SK-N-SH (cell line): ENCODE results near the gene HDHD5. TPM values are rescaled to one million over a fixed set of nuclear protein-coding genes. Genes with fewer than 3 reads are reported as not detected.
A peak's percentile ranks its signal among the peaks of the same experiment; 100 is the strongest.

Experiments used
- CTCF ChIA-PET: fragments of 300-600, 350-600 bp; formaldehyde crosslinking; extraction: SDS; loops from one replicate; lab custom pipeline; 2021; lab: Yijun Ruan, JAX
- POLR2A ChIA-PET: fragments of 350-600 bp; sonication (Branson Sonifier 250); formaldehyde crosslinking; extraction: SDS; loops from one replicate; lab custom pipeline; 2020; ENCODE audit warnings: antibody characterized with exemption, inconsistent platforms; lab: Yijun Ruan, JAX
- DNase-seq: peaks from one replicate; pipeline ENCODE4 v3.0.0; 2012
- H2AFZ ChIP-seq: fragments of 200-600 bp; sonication (generic); 2 replicates; pipeline ENCODE4 v1.8.1; 2016; ENCODE audit warnings: antibody characterized with exemption, mild to moderate bottlenecking, low read depth
- H3F3A ChIP-seq: fragments of 200-600 bp; sonication (generic); replicated peaks from 2 replicates; pipeline ENCODE3; 2016; ENCODE audit warnings: antibody characterized with exemption, mild to moderate bottlenecking; ENCODE audit not compliant: insufficient read depth
- H3K27ac ChIP-seq, 2 experiments: fragments of 200-500 bp in 1 of 2; fragments of 200-600 bp in 1 of 2; sonication (Bioruptor generic) in 1 of 2; sonication (generic), shearing (Covaris generic) in 1 of 2; 2 replicates each; pipeline versions ENCODE4 v1.5.1 to v1.6.1; 2014 to 2016; ENCODE audit warnings: low read depth in 2 of 2, inconsistent platforms in 1 of 2, low read length in 1 of 2, mild to moderate bottlenecking in 1 of 2, mixed read lengths in 1 of 2
- H3K27me3 ChIP-seq: fragments of 200-600 bp; sonication (generic), shearing (Covaris generic); 2 replicates; pipeline ENCODE4 v1.6.1; 2016; ENCODE audit warnings: mixed run types; ENCODE audit not compliant: insufficient read depth
- H3K36me3 ChIP-seq, 2 experiments: fragments of 200-500 bp in 1 of 2; fragments of 200-600 bp in 1 of 2; sonication (Bioruptor generic) in 1 of 2; sonication (generic) in 1 of 2; replicated peaks in 1 of 2; 2 replicates each; pipeline versions ENCODE3 to v1.5.1; 2014 to 2016; ENCODE audit warnings: low read length in 1 of 2, mild to moderate bottlenecking in 1 of 2; ENCODE audit not compliant: insufficient read depth in 2 of 2, control insufficient read depth in 1 of 2
- H3K4me1 ChIP-seq, 2 experiments: fragments of 200-500 bp in 1 of 2; fragments of 200-600 bp in 1 of 2; sonication (Bioruptor generic) in 1 of 2; sonication (generic), shearing (Covaris generic) in 1 of 2; 2 replicates each; pipeline versions ENCODE4 v1.5.1 to v1.6.1; 2014 to 2016; ENCODE audit warnings: low read depth in 1 of 2, low read length in 1 of 2, mixed run types in 1 of 2; ENCODE audit not compliant: insufficient read depth in 2 of 2, control insufficient read depth in 1 of 2
- H3K4me2 ChIP-seq: fragments of 200-600 bp; sonication (generic), shearing (Covaris generic); 2 replicates; pipeline ENCODE4 v1.6.1; 2017; ENCODE audit warnings: mixed run types
- H3K4me3 ChIP-seq, 2 experiments: fragments of 200-500 bp in 1 of 2; fragments of 200-600 bp in 1 of 2; sonication (Bioruptor generic) in 1 of 2; sonication (generic), shearing (Covaris generic) in 1 of 2; 2 replicates each; pipeline versions ENCODE4 v1.5.1 to v1.8.1; 2014 to 2016; ENCODE audit warnings: low read depth in 2 of 2, inconsistent platforms in 1 of 2, low read length in 1 of 2, mild to moderate bottlenecking in 1 of 2, mixed read lengths in 1 of 2, moderate library complexity in 1 of 2
- H3K79me2 ChIP-seq: fragments of 200-600 bp; sonication (generic); 2 replicates; pipeline ENCODE4 v1.8.1; 2017; ENCODE audit warnings: mild to moderate bottlenecking; ENCODE audit not compliant: insufficient read depth
- H3K9ac ChIP-seq: fragments of 200-600 bp; sonication (generic); 2 replicates; pipeline ENCODE4 v1.6.1; 2017; ENCODE audit warnings: mixed run types
- H3K9me2 ChIP-seq: fragments of 200-600 bp; sonication (generic); 2 replicates; pipeline ENCODE4 v1.6.1; 2017; ENCODE audit warnings: mixed run types
- H3K9me3 ChIP-seq: fragments of 200-600 bp; sonication (generic); 2 replicates; pipeline ENCODE4 v1.6.1; 2017; ENCODE audit warnings: mixed run types, mild to moderate bottlenecking, moderate library complexity
- H4K20me1 ChIP-seq: fragments of 200-600 bp; sonication (generic); 2 replicates; pipeline ENCODE4 v1.6.1; 2017; ENCODE audit warnings: mild to moderate bottlenecking, mixed run types; ENCODE audit not compliant: insufficient read depth
- CHD2 ChIP-seq: fragments of 150-350 bp; IDR thresholded peaks from 2 replicates; pipeline ENCODE4 v1.6.1; 2018; ENCODE audit warnings: low read length; ENCODE audit not compliant: partially characterized antibody
- ELF1 ChIP-seq: IDR thresholded peaks from 2 replicates; pipeline ENCODE4 v1.4.0; 2012
- FOXM1 ChIP-seq: IDR thresholded peaks from 2 replicates; pipeline ENCODE4 v1.4.0; 2012; ENCODE audit warnings: low read depth, mild to moderate bottlenecking
- IRF3 ChIP-seq: fragments of 150-350 bp; IDR thresholded peaks from 2 replicates; pipeline ENCODE4 v1.6.1; 2016; ENCODE audit warnings: mild to moderate bottlenecking, low read depth, low read length
- MAX ChIP-seq: IDR thresholded peaks from 2 replicates; pipeline ENCODE4 v1.4.0; 2012; ENCODE audit warnings: low read depth
- MXI1 ChIP-seq: IDR thresholded peaks from 2 replicates; pipeline ENCODE4 v1.6.1; 2012; ENCODE audit warnings: mild to moderate bottlenecking, low read depth, low read length, improper control_type of control experiment
- NRF1 ChIP-seq: IDR thresholded peaks from 2 replicates; pipeline ENCODE4 v1.6.1; 2012; ENCODE audit warnings: low read depth, mild to moderate bottlenecking, low read length
- PBX3 ChIP-seq: IDR thresholded peaks from 2 replicates; pipeline ENCODE4; 2012
- RFX5 ChIP-seq: IDR thresholded peaks from 2 replicates; pipeline ENCODE4 v1.6.1; 2012; ENCODE audit warnings: mild to moderate bottlenecking, improper control_type of control experiment, low read length
- SIN3A ChIP-seq: IDR thresholded peaks from 2 replicates; pipeline ENCODE4 v1.6.1; 2012; ENCODE audit warnings: low read depth, mild to moderate bottlenecking, low read length, moderate library complexity, borderline replicate concordance
- USF2 ChIP-seq: fragments of 150-350 bp; IDR thresholded peaks from 2 replicates; pipeline ENCODE4 v1.6.1; 2017; ENCODE audit warnings: antibody characterized with exemption, low read length, low read depth, borderline replicate concordance
- ZBTB33 ChIP-seq: IDR thresholded peaks from 2 replicates; pipeline ENCODE4 v1.4.0; 2012; ENCODE audit warnings: low read depth, borderline replicate concordance
- WGBS: methylation state at CpG from one replicate; pipeline ENCODE4 v1.1.6; 2017; ENCODE audit warnings: low lambda C conversion rate; 5-methylcytosine and 5-hydroxymethylcytosine counted together
- polyA plus RNA-seq, 3 experiments: library from polyadenylated mRNA; depleted of rRNA; stranded (reverse); fragments of >200 nt; gene quantifications; 2 replicates each; pipeline ENCODE4 v1.2.3, GENCODE V29; 2012

The HDHD5 gene
- polyA plus RNA-seq (2012; rRNA removed), result 43.3 and 45.4 TPM in 2 replicates
- 25.1 and 35.6 TPM in 2 replicates for polyA plus RNA-seq (2012; cell fraction: cytosol; rRNA removed)
- polyA plus RNA-seq (2012; cell fraction: nucleus; rRNA removed), result 55.7 and 61.2 TPM in 2 replicates

- Histone ChIP-seq H3K4me1 (peaks cover 0 to 9% of the 10 kb centered on the region in 2 experiments; a peak in 1 of 4 replicates), H3K9me3 (no peaks in the 10 kb centered on the region), H3K4me2 (peak within 1 kb of the TSS; percentile 97), H3K9ac (peak within 1 kb of the TSS; percentile 84), H4K20me1 (peaks cover 15% of the 10 kb centered on the region), H3F3A (peaks cover 6% of the 10 kb centered on the region), H3K36me3 (no peaks in the 10 kb centered on the region), H3K79me2 (peaks cover 49% of the 10 kb centered on the region), H3K27ac (peak within 1 kb of the TSS; percentile 80 to 82), H2AFZ (peak within 1 kb of the TSS; percentile 95), H3K27me3 (no peaks in the 10 kb centered on the region), H3K9me2 (no peaks in the 10 kb centered on the region), H3K4me3 (peak within 1 kb of the TSS; percentile 62 to 90)
- ChIA-PET CTCF (interaction anchor here (0.6 to 7.5 kb wide), 5 partner anchors 10 to 343 kb away, joined by 3 to 96 read pairs (median 9); no protein-coding TSS in a partner anchor), POLR2A (interaction anchor here (1.2 to 1.9 kb wide), 4 partner anchors 9 to 37 kb away, joined by 3 to 11 read pairs (median 7); partner anchors contain the start of gene TMEM121B)
- WGBS, result 3% methylated on average over 37 of the region's 114 CpGs
- TF ChIP-seq MXI1 (peak; percentile 66), PBX3 (no peak), CHD2 (no peak), MAX (peak; percentile 82), ELF1 (no peak), FOXM1 (no peak), RFX5 (no peak), NRF1 (peak; percentile 42), USF2 (no peak), ZBTB33 (no peak), SIN3A (peak; percentile 49; the same call in 1 of the 2 replicates), IRF3 (peak; percentile 47)
- DNase-seq, result peak; percentile 96
Observed at GRCh38 chr22:17158568-17159503, at the start of gene HDHD5. HDHD5 (minus strand) TSS chr22:17159277; CDS start chr22:17159251, 26 bp downstream.
